Smooth muscle cell of the brain vasculature (primary cell): ENCODE data around the gene CCDC97.
A peak's percentile ranks its signal among the peaks of the same experiment; 100 is the strongest.
"Not testable (repeated sequence)": the region's sequence is repeated elsewhere in the genome, so short reads cannot be mapped to it uniquely, and the experiment has no call there.

Experiments used
- DNase-seq: peaks from one replicate; pipeline ENCODE4 v3.0.0-alpha.2; 2012; ENCODE audit warnings: low read depth, low spot score

Gene CCDC97

GRCh38 chr19:41310033-41310831 lies at the start of gene CCDC97:
TSS of gene CCDC97 (plus strand) at chr19:41310172. CDS start at chr19:41310311, 139 bp downstream.
- DNase-seq, result no peak

- no peak for DNase-seq
These were observed 48.3 kb upstream of the CCDC97 start for GRCh38 chr19:41261474-41262190.

GRCh38 chr19:41263042-41263849 lies 46.7 kb upstream of the CCDC97 start:
- DNase-seq, result no peak

GRCh38 chr19:41263850-41264580 lies 46.0 kb upstream of the CCDC97 start, which contains the start of gene HNRNPUL1:
TSS of gene HNRNPUL1 (plus strand) at chr19:41264372. CDS start at chr19:41264504, 132 bp downstream.
- DNase-seq, result peak; percentile 100

GRCh38 chr19:41264581-41265394 lies 45.2 kb upstream of the CCDC97 start:
- DNase-seq, result no peak

GRCh38 chr19:41265395-41266153 lies 44.4 kb upstream of the CCDC97 start:
- DNase-seq, result no peak

- DNase-seq, result no peak
These were observed 40.9 kb upstream of the CCDC97 start for GRCh38 chr19:41269055-41269454.

- DNase-seq, result no peak
These were observed 40.4 kb upstream of the CCDC97 start for GRCh38 chr19:41269571-41269970.

GRCh38 chr19:41273076-41273475 lies 36.9 kb upstream of the CCDC97 start:
- DNase-seq, result no peak

- DNase-seq, result no peak
These were observed 35.2 kb upstream of the CCDC97 start for GRCh38 chr19:41274802-41275201.

- DNase-seq, result no peak
These were observed 33.7 kb upstream of the CCDC97 start for GRCh38 chr19:41276231-41276630.

GRCh38 chr19:41278478-41278877 lies 31.5 kb upstream of the CCDC97 start:
- DNase-seq, result no peak

- DNase-seq, result no peak
These were observed 21.1 kb upstream of the CCDC97 start for GRCh38 chr19:41288673-41289530.

- DNase-seq, result not testable (repeated sequence)
These were observed 20.2 kb upstream of the CCDC97 start for GRCh38 chr19:41289814-41290213.

- DNase-seq, result no peak
These were observed 15.6 kb upstream of the CCDC97 start for GRCh38 chr19:41294393-41294792.

GRCh38 chr19:41295499-41295898 lies 14.5 kb upstream of the CCDC97 start:
- DNase-seq, result no peak

GRCh38 chr19:41296433-41296871 lies 13.5 kb upstream of the CCDC97 start:
- no peak for DNase-seq

GRCh38 chr19:41297628-41298347 lies 12.2 kb upstream of the CCDC97 start:
- no peak for DNase-seq
